Nephron progenitor cell (in vitro differentiated cells): ENCODE results near the gene GRIN1.
A peak's percentile ranks its signal among the peaks of the same experiment; 100 is the strongest.

Experiments
- DNase-seq: peaks from one replicate; pipeline ENCODE4 v3.0.0; 2021
- H3K27ac Mint-ChIP-seq: 2 replicates; pipeline ENCODE4 v1.8.0; 2021; ENCODE audit warnings: mild to moderate bottlenecking, moderate library complexity, mixed read lengths
- H3K27me3 Mint-ChIP-seq: 2 replicates; pipeline ENCODE4 v1.8.0; 2021; ENCODE audit warnings: mild to moderate bottlenecking, low read depth, mixed read lengths; ENCODE audit not compliant: poor library complexity
- H3K36me3 Mint-ChIP-seq: 2 replicates; pipeline ENCODE4 v1.8.0; 2021; ENCODE audit warnings: low read depth, mixed read lengths
- H3K4me1 Mint-ChIP-seq: 2 replicates; pipeline ENCODE4 v1.8.0; 2021; ENCODE audit warnings: mixed read lengths
- H3K4me3 Mint-ChIP-seq: 2 replicates; pipeline ENCODE4 v1.8.0; 2021; ENCODE audit warnings: mild to moderate bottlenecking, moderate library complexity, mixed read lengths
- H3K9me3 Mint-ChIP-seq: 2 replicates; pipeline ENCODE4 v1.8.0; 2021; ENCODE audit warnings: mild to moderate bottlenecking, moderate library complexity, mixed read lengths
- CTCF ChIP-seq: fragments of 200-600 bp; sonication (generic); IDR thresholded peaks from 2 replicates; pipeline ENCODE4 v1.5.0; 2021; ENCODE audit warnings: antibody characterized with exemption

Gene GRIN1

DNA sequence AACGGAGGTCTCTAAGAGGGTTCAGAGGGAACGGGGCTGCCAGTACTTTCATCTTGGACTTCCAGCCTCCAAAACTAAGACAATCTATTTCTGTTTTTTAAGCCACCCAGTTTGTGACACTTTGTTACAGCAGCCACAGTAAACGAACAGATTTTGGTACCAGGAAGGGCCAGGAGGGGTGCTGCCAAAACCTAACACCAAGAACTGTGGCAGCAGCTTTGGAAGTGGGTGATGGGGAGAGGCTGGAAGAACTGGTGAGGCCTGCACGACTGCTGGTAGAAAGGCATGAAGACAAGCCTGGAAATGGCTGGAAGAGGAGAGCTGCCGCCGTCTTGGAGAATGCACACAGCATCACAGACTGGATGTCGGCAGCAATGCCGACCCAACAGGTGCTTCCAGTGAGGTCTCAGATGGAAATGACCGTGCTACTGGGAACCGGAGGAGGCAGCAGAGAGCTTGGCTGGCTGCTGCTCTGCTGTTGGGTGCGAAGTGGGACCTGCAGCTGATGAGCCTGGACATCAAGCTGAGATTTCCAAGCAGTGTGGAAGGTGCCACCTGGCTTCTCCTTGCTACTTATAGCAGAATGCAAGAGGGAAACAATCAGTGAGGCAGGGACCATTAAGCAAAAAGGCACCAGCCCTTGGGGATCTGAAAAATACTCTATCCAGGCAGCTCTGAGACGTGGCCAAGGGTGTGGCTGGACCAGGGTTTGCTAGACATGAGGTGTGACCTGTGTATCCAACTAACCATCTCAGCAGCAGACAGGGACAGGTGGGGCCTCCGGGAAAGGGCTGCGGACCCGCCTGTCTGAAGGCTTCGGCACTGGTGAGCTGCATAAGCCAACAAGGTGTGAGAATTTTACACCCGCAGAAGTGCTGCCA is 37.6 kb downstream of the GRIN1 start:
- H3K9me3 Mint-ChIP-seq = no peaks in the 10 kb centered on the region
- no peaks in the 10 kb centered on the region for H3K4me1 Mint-ChIP-seq
- peaks cover 52% of the 10 kb centered on the region for H3K27me3 Mint-ChIP-seq
- DNase-seq = peak; percentile 40
- H3K4me3 Mint-ChIP-seq = no peak overlapping the region
- peaks cover 6% of the 10 kb centered on the region for H3K36me3 Mint-ChIP-seq
- H3K27ac Mint-ChIP-seq = no peak overlapping the region
- peak; percentile 61 for TF ChIP-seq CTCF

DNA sequence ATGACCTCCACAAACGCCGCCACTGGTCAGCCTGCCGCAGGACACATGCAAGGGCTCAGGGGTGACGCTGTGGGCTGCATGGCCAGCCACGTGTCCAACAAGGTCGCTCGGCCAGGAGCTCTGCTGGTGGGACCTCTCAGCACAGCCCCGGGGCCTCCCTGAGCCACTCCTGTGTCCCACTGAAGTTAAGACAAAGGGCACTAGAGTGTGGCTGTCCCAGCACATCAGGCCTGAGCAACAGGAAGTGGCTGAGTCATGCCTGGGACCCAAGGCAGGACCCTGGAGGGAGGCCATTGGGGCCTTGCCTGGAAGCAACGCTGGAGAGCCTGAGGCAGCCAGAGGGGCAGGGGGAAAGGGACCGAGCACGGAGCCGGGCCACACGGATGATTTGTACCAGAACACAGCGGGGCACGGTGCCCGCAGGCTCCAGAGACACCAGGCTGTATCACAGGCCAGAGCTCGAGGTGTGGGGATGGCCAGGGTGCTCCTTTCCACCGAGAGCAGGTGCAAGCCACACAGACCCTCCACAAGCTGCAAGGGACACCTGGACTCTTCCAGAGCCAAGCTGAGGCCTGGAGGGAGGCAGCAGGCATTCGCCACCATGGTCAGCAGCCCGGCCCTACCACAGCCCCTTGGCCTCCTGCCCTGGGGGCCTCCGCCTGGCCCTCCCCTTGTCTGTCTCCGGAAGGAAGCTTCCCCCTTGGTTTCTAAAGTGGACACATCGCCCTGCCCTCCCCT is 39.4 kb downstream of the GRIN1 start:
- no peak overlapping the region for H3K4me3 Mint-ChIP-seq
- TF ChIP-seq CTCF = no peak
- H3K36me3 Mint-ChIP-seq = peaks cover 10% of the 10 kb centered on the region
- no peaks in the 10 kb centered on the region for H3K9me3 Mint-ChIP-seq
- no peaks in the 10 kb centered on the region for H3K4me1 Mint-ChIP-seq
- no peak for DNase-seq
- no peak overlapping the region for H3K27ac Mint-ChIP-seq
- peaks cover 33% of the 10 kb centered on the region for H3K27me3 Mint-ChIP-seq

DNA sequence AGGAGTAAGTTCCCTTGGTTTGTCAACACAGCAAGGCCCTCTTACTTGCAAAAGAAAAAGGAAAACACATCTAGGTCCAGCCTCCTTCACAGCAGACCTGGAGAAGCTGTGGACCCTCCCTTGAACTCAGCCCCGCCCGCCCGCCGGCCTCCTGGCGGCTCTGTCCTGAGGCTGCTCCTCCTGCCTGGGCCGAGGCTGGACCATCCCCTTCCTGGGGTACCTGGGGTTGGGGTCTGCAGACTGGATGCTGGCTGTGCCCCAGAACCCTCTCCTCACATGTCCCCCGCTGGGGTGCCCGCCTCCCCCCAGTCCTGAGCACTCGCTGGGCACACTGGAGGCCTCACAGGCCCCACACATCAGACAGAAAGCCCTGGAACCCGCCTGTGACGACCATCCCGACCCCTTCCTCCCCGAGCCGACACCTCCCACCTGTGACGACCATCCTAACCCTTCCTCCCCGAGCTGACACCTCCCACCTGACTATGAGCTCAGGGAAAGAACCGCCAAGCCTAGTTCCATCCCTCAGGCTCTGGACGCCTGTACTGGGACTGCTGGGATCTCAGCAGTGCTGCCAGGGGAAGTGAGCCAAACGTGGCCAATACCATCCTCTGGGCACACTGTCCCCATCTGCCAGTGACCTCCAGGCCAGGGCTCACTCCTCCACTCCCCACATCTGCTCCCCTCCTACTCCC is 40.1 kb downstream of the GRIN1 start:
- Mint-ChIP-seq H3K27ac (no peak overlapping the region), H3K27me3 (peaks cover 26% of the 10 kb centered on the region), H3K4me1 (no peaks in the 10 kb centered on the region), H3K4me3 (no peak overlapping the region), H3K9me3 (no peaks in the 10 kb centered on the region), H3K36me3 (peaks cover 11% of the 10 kb centered on the region)
- DNase-seq = no peak
- TF ChIP-seq CTCF = no peak

DNA sequence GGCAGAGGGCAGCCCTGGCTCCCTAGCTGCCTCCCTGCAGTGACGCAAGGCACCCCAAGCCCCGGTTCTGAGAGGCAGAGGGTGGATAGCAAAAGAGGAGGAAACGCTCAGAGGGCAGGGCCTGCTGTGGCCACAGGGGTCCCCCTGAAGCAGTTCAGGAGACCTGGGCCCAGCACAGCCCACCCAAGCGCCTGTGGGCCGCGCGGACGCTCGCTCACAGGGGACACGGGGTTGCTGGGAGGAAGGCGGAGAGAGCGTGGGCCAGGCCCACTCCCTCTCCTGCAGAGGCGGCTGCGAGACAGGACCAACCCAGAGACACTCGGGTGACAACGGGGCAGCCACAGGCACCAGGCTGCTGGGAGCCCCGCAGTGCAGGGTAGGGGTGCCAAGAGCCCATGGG is 40.8 kb downstream of the GRIN1 start:
- Mint-ChIP-seq H3K27ac (no peak overlapping the region), H3K4me3 (no peak overlapping the region), H3K4me1 (no peaks in the 10 kb centered on the region), H3K9me3 (no peaks in the 10 kb centered on the region), H3K27me3 (peaks cover 21% of the 10 kb centered on the region), H3K36me3 (peaks cover 15% of the 10 kb centered on the region)
- TF ChIP-seq CTCF = no peak
- DNase-seq = no peak

- TF ChIP-seq CTCF = no peak
- no peak overlapping the region for H3K27ac Mint-ChIP-seq
- no peak overlapping the region for H3K4me3 Mint-ChIP-seq
- no peak for DNase-seq
- no peaks in the 10 kb centered on the region for H3K4me1 Mint-ChIP-seq
- H3K36me3 Mint-ChIP-seq = peaks cover 15% of the 10 kb centered on the region
- H3K9me3 Mint-ChIP-seq = no peaks in the 10 kb centered on the region
- peaks cover 16% of the 10 kb centered on the region for H3K27me3 Mint-ChIP-seq
Observed at GRCh38 chr9:137180491-137180890, 41.5 kb downstream of the GRIN1 start.
